CD4-positive, alpha-beta T cell (primary cell): ENCODE results near the gene FBXW4. TPM values are rescaled to one million over a fixed set of nuclear protein-coding genes. Genes with fewer than 3 reads are reported as not detected.

Source experiments
- ATAC-seq: fragments of 200-7000 bp; cut with Tn5 transposase; one replicate; pipeline ENCODE4 v1.10.0; 2022; ENCODE audit warnings: mild to moderate bottlenecking; ENCODE audit not compliant: poor library complexity
- CTCF ChIA-PET: fragments of 350-600 bp; sonication (Branson Sonifier 250); formaldehyde crosslinking; loops from one replicate; lab custom pipeline; 2021; ENCODE audit warnings: antibody characterized with exemption, inconsistent platforms; lab: Charles Lee
- POLR2A ChIA-PET: fragments of 350-600 bp; sonication (Branson Sonifier 250); formaldehyde crosslinking; loops from one replicate; lab custom pipeline; 2021; ENCODE audit warnings: antibody characterized with exemption, inconsistent platforms; lab: Charles Lee
- DNase-seq, 14 experiments: peaks; one replicate each; pipeline ENCODE4 v3.0.0-alpha.2; 2013 to 2020; ENCODE audit warnings: mixed read lengths in 2 of 14
- H3K27ac ChIP-seq, 2 donors: one replicate each; pipeline versions ENCODE4 v1.5.1 to v1.7.0; 2013; ENCODE audit warnings: low read length in 2 of 2, low read depth in 1 of 2, mild to moderate bottlenecking in 1 of 2
- H3K27me3 ChIP-seq, 2 experiments: 1 replicate in 1 of 2; 2 replicates in 1 of 2; pipeline versions ENCODE4 v1.6.1 to v1.7.0; 2013; ENCODE audit warnings: low read length in 2 of 2, control low read depth in 1 of 2, mild to moderate bottlenecking in 1 of 2, moderate library complexity in 1 of 2; ENCODE audit not compliant: insufficient read depth in 2 of 2, control insufficient read depth in 1 of 2
- H3K36me3 ChIP-seq: one replicate; pipeline ENCODE4 v1.6.1; 2013; ENCODE audit warnings: low read length, control low read depth; ENCODE audit not compliant: insufficient read depth
- H3K4me1 ChIP-seq: one replicate; pipeline ENCODE4 v1.6.1; 2013; ENCODE audit warnings: low read length, control low read depth; ENCODE audit not compliant: insufficient read depth
- H3K4me3 ChIP-seq: one replicate; pipeline ENCODE4 v1.5.1; 2013; ENCODE audit warnings: mild to moderate bottlenecking, low read length, moderate library complexity
- H3K9me3 ChIP-seq, 2 experiments: 1 replicate in 1 of 2; 2 replicates in 1 of 2; pipeline versions ENCODE4 v1.6.1 to v1.7.0; 2013; ENCODE audit warnings: low read length in 2 of 2, mild to moderate bottlenecking in 2 of 2, control low read depth in 1 of 2, moderate library complexity in 1 of 2; ENCODE audit not compliant: control insufficient read depth in 1 of 2, insufficient read depth in 1 of 2
- H3K27ac Mint-ChIP-seq: one replicate; pipeline ENCODE4 v1.8.0; 2020; ENCODE audit warnings: mixed read lengths
- H3K27me3 Mint-ChIP-seq: one replicate; pipeline ENCODE4 v1.8.0; 2021; ENCODE audit warnings: mixed read lengths
- H3K36me3 Mint-ChIP-seq: one replicate; pipeline ENCODE4 v1.8.0; 2021; ENCODE audit warnings: low read depth, mixed read lengths
- H3K4me1 Mint-ChIP-seq: one replicate; pipeline ENCODE4 v1.8.0; 2021; ENCODE audit warnings: low read depth, mixed read lengths
- H3K4me3 Mint-ChIP-seq: one replicate; pipeline ENCODE4 v1.8.0; 2020; ENCODE audit warnings: mild to moderate bottlenecking, mixed read lengths
- H3K9me3 Mint-ChIP-seq: one replicate; pipeline ENCODE4 v1.8.0; 2020; ENCODE audit warnings: mixed read lengths
- CTCF ChIP-seq: fragments of 200-600 bp; IDR thresholded peaks from one replicate; pipeline ENCODE4 v1.8.0; 2022; ENCODE audit warnings: antibody characterized with exemption, mild to moderate bottlenecking
- intact Hi-C, 2 experiments: fragments of 100-400 bp; cut with DNase I in 1 of 2; cut with micrococcal nuclease in 1 of 2; formaldehyde crosslinking; loops; one replicate each; pipeline versions ENCODE4 v1.15.1 to v1.9.0; 2023 to 2025; cut with DNase I, micrococcal nuclease
- total RNA-seq, 174 experiments: library from RNA in 2 of 174; stranded (reverse) in 2 of 174; gene quantifications; one replicate each; pipeline ENCODE4 v1.2.3 and lab custom pipeline; 2021 to 2026

FBXW4 gene
- total RNA-seq, 2 experiments from 2014 or later: 69.7 to 76.4 TPM

- CTCF ChIA-PET: interaction anchor here (0.6 kb wide), 1 partner anchor 59 kb away, joined by 3 read pairs; no protein-coding TSS in a partner anchor
- intact Hi-C loops: loop anchor here in 1 of 2 experiments (10.0 kb wide), 1 partner anchor 226 kb away; the partner anchor contains the start of gene BTRC
- DNase-seq (no peak), ATAC-seq (no peak)
- H3K4me1 ChIP-seq: peaks cover 2% of the 10 kb centered on the region
- no peaks in the 10 kb centered on the region for H3K9me3 Mint-ChIP-seq
- H3K9me3 ChIP-seq: no peaks in the 10 kb centered on the region
- H3K4me3 ChIP-seq: no peak overlapping the region
- no peak overlapping the region for H3K4me3 Mint-ChIP-seq
- no peaks in the 10 kb centered on the region for H3K27me3 Mint-ChIP-seq
- no peaks in the 10 kb centered on the region for H3K27me3 ChIP-seq
- H3K27ac ChIP-seq: no peak overlapping the region
- H3K36me3 ChIP-seq: peaks cover 75% of the 10 kb centered on the region
- POLR2A ChIA-PET: no interaction called here
- H3K36me3 Mint-ChIP-seq: peaks cover 60% of the 10 kb centered on the region
- H3K4me1 Mint-ChIP-seq: no peaks in the 10 kb centered on the region
- H3K27ac Mint-ChIP-seq: no peak overlapping the region
- no peak for TF ChIP-seq CTCF
Measured at GRCh38 chr10:101580486-101581399, 114.2 kb downstream of the FBXW4 start.

GRCh38 chr10:101579516-101579870 lies 115.5 kb downstream of the FBXW4 start:
- H3K9me3 Mint-ChIP-seq: no peaks in the 10 kb centered on the region
- Histone ChIP-seq H3K27me3 (no peaks in the 10 kb centered on the region), H3K36me3 (peaks cover 64% of the 10 kb centered on the region), H3K9me3 (no peaks in the 10 kb centered on the region), H3K4me1 (no peaks in the 10 kb centered on the region), H3K27ac (no peak overlapping the region), H3K4me3 (no peak overlapping the region)
- CTCF ChIA-PET: no interaction called here
- ATAC-seq (no peak), DNase-seq (no peak)
- peaks cover 52% of the 10 kb centered on the region for H3K36me3 Mint-ChIP-seq
- H3K4me3 Mint-ChIP-seq: no peak overlapping the region
- TF ChIP-seq CTCF: no peak
- H3K4me1 Mint-ChIP-seq: no peaks in the 10 kb centered on the region
- H3K27ac Mint-ChIP-seq: no peak overlapping the region
- no peaks in the 10 kb centered on the region for H3K27me3 Mint-ChIP-seq
- POLR2A ChIA-PET: no interaction called here
- intact Hi-C loops: no loop called here

- Histone ChIP-seq H3K27me3 (no peaks in the 10 kb centered on the region), H3K27ac (no peak overlapping the region), H3K36me3 (peaks cover 59% of the 10 kb centered on the region), H3K9me3 (no peaks in the 10 kb centered on the region), H3K4me1 (no peaks in the 10 kb centered on the region), H3K4me3 (no peak overlapping the region)
- ATAC-seq (no peak), DNase-seq (no peak)
- intact Hi-C loops: no loop called here
- Mint-ChIP-seq H3K27me3 (no peaks in the 10 kb centered on the region), H3K4me1 (no peaks in the 10 kb centered on the region), H3K27ac (no peak overlapping the region), H3K36me3 (peaks cover 47% of the 10 kb centered on the region), H3K4me3 (no peak overlapping the region), H3K9me3 (no peaks in the 10 kb centered on the region)
- ChIA-PET POLR2A (interaction anchor here (1.4 kb wide), 1 partner anchor 9 kb away, joined by 8 read pairs; the partner anchor contains the start of genes DPCD and POLL), CTCF (no interaction called here)
- TF ChIP-seq CTCF: no peak
Measured at GRCh38 chr10:101578803-101579515, 116.0 kb downstream of the FBXW4 start.
